GM23338 (cell line): ENCODE results near the gene ATP10A. TPM values are rescaled to one million over a fixed set of nuclear protein-coding genes. Genes with fewer than 3 reads are reported as not detected.

ENCODE experiments used
- ATAC-seq: fragments of 200-7000 bp; cut with Tn5 transposase; 3 replicates; pipeline ENCODE4 v1.9.1; 2020
- DNase-seq: peaks from one replicate; pipeline ENCODE4 v3.0.0-alpha.2; 2015; ENCODE audit warnings: low spot score
- H2AFZ ChIP-seq: fragments of 200-600 bp; sonication (generic); 2 replicates; pipeline ENCODE4 v1.8.0; 2016; ENCODE audit warnings: antibody characterized with exemption, mild to moderate bottlenecking, moderate library complexity
- H3F3A ChIP-seq: fragments of 200-600 bp; sonication (generic); replicated peaks from 2 replicates; pipeline ENCODE4 v1.8.0; 2017; ENCODE audit warnings: antibody characterized with exemption, mixed run types, low read depth
- H3K27ac ChIP-seq: fragments of 200-600 bp; sonication (generic); 2 replicates; pipeline ENCODE4 v1.6.1; 2016; ENCODE audit warnings: low read depth
- H3K27me3 ChIP-seq: fragments of 200-600 bp; sonication (generic); 2 replicates; pipeline ENCODE4 v1.8.0; 2016; ENCODE audit warnings: mild to moderate bottlenecking, mixed run types, moderate library complexity; ENCODE audit not compliant: insufficient read depth
- H3K36me3 ChIP-seq: fragments of 200-600 bp; sonication (generic); 2 replicates; pipeline ENCODE4 v1.8.0; 2016; ENCODE audit warnings: mild to moderate bottlenecking; ENCODE audit not compliant: insufficient read depth
- H3K4me1 ChIP-seq: fragments of 200-600 bp; sonication (generic); 2 replicates; pipeline ENCODE4 v1.8.0; 2016; ENCODE audit warnings: mild to moderate bottlenecking, moderate library complexity; ENCODE audit not compliant: insufficient read depth
- H3K4me2 ChIP-seq: fragments of 200-600 bp; sonication (generic); 2 replicates; pipeline ENCODE4 v1.7.1; 2017; ENCODE audit warnings: mixed run types
- H3K4me3 ChIP-seq: fragments of 200-600 bp; sonication (generic); 2 replicates; pipeline ENCODE4 v1.6.1; 2016; ENCODE audit warnings: mixed run types
- H3K79me2 ChIP-seq: fragments of 200-600 bp; sonication (generic); replicated peaks from 2 replicates; pipeline ENCODE4 v1.8.0; 2017; ENCODE audit warnings: mild to moderate bottlenecking; ENCODE audit not compliant: insufficient read depth
- H3K9me2 ChIP-seq: fragments of 200-600 bp; sonication (generic); 2 replicates; pipeline ENCODE4 v1.8.0; 2017; ENCODE audit not compliant: insufficient read depth
- H4K20me1 ChIP-seq: fragments of 200-600 bp; sonication (generic); replicated peaks from 2 replicates; pipeline ENCODE4 v1.8.0; 2017; ENCODE audit warnings: mild to moderate bottlenecking; ENCODE audit not compliant: insufficient read depth
- H3K27ac Mint-ChIP-seq: 2 replicates; pipeline ENCODE4 v1.8.0; 2020; ENCODE audit warnings: inconsistent platforms, mild to moderate bottlenecking, moderate library complexity, mixed read lengths
- H3K27me3 Mint-ChIP-seq: 3 replicates; pipeline ENCODE4 v1.8.0; 2022; ENCODE audit warnings: low read depth, mild to moderate bottlenecking, moderate library complexity, mixed read lengths, inconsistent platforms; ENCODE audit not compliant: insufficient read depth, poor library complexity
- H3K36me3 Mint-ChIP-seq: 3 replicates; pipeline ENCODE4 v1.8.0; 2021; ENCODE audit warnings: low read depth, mild to moderate bottlenecking, inconsistent platforms, moderate library complexity, mixed read lengths
- H3K4me1 Mint-ChIP-seq: 3 replicates; pipeline ENCODE4 v1.8.0; 2020; ENCODE audit warnings: mild to moderate bottlenecking, inconsistent platforms, mixed read lengths
- H3K4me3 Mint-ChIP-seq: 3 replicates; pipeline ENCODE4 v1.8.0; 2021; ENCODE audit warnings: moderate library complexity, mild to moderate bottlenecking, inconsistent platforms, mixed read lengths
- H3K9me3 Mint-ChIP-seq: 3 replicates; pipeline ENCODE4 v1.8.0; 2020; ENCODE audit warnings: moderate library complexity, mild to moderate bottlenecking, inconsistent platforms, mixed read lengths
- CREB1 ChIP-seq: fragments of 250-450 bp; sonication (Bioruptor Pico); IDR thresholded peaks from 2 replicates; pipeline ENCODE4 v1.5.0; 2020; ENCODE audit warnings: low read depth, mild to moderate bottlenecking, moderate library complexity
- ETS1 ChIP-seq: IDR thresholded peaks from 2 replicates; pipeline ENCODE4 v1.6.1; 2016; ENCODE audit warnings: antibody characterized with exemption
- EZH2phosphoT487 ChIP-seq: fragments of 200-600 bp; sonication (generic); IDR thresholded peaks from one replicate; pipeline ENCODE4 v1.8.1; 2018; ENCODE audit warnings: antibody characterized with exemption; ENCODE audit not compliant: unreplicated experiment
- NANOG ChIP-seq: IDR thresholded peaks from 2 replicates; pipeline ENCODE4 v1.6.1; 2016; ENCODE audit warnings: antibody characterized with exemption, borderline replicate concordance
- POLR2AphosphoS5 ChIP-seq: IDR thresholded peaks from 2 replicates; pipeline ENCODE4 v1.6.1; 2016; ENCODE audit warnings: antibody characterized with exemption, low read depth
- REST ChIP-seq: IDR thresholded peaks from one replicate; pipeline ENCODE4 v1.6.1; 2018; ENCODE audit warnings: antibody characterized with exemption; ENCODE audit not compliant: unreplicated experiment
- STAT1 ChIP-seq: IDR thresholded peaks from one replicate; pipeline ENCODE4 v1.6.1; 2016; ENCODE audit warnings: antibody characterized with exemption; ENCODE audit not compliant: unreplicated experiment
- ZNF462 ChIP-seq: fragments of 250-450 bp; sonication (Bioruptor Pico); IDR thresholded peaks from 2 replicates; pipeline ENCODE4 v1.5.0; 2020; ENCODE audit warnings: mild to moderate bottlenecking, moderate library complexity
- polyA plus RNA-seq: library from polyadenylated mRNA; unstranded; fragments of >200 nt; fragmentation: Nextera tagmentation; extraction: Ambion mirVana; gene quantifications from 2 replicates; pipeline ENCODE4 v1.2.1, GENCODE V29; 2016
- total RNA-seq: library from RNA; depleted of rRNA; stranded (reverse); fragments of >200 nt; shearing (Covaris generic); gene quantifications from 2 replicates; pipeline ENCODE4 v1.2.3, GENCODE V29; 2014
- TF ChIP-seq, protein P1 (sequence below), 2 experiments: fragments of 200-600 bp in 1 of 2; sonication (generic) in 1 of 2; conservative IDR thresholded peaks; 2 replicates each; pipeline versions ENCODE4 v1.5.1 to v1.6.1; 2016 to 2017; ENCODE audit warnings: antibody characterized with exemption in 2 of 2, low read depth in 2 of 2, mild to moderate bottlenecking in 2 of 2, moderate library complexity in 1 of 2

The ATP10A gene
- total and polyA plus RNA-seq, 2 experiments from 2014 or later, result 0.36 to 5.6 TPM

DNA sequence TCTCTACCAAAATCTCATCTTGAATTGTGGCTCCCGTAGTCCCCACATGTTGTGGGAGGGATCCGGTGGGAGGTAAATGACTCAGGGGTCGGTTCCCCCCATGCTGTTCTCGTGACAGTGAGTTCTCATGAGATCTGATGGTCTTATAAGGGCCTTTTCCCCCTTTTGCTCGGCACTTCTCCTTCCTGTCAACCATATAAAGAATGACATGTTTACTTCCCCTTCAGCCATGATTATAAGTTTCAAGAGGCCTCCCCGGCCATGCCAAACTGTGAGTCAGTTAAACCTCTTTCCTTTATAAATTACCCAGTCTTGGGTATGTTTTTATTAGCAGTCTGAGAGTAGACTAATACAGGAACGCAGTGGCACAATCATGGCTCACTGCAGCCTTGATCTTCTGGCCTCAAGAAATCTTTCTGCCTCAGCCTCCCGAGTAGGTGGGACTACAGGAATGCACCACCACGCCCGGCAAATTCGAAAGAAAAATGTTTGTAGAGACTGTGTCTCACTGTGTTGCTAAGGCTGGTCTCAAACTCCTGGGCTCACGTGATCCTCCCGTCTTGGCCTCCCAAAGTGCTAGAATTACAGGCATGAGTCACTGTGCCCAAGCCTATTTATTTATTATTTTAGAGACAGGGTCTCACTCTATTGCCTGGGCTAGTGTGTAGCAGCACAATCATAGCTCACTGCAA is 101.0 kb downstream of the ATP10A start (continued):
- TF ChIP-seq REST (no peak), ETS1 (no peak), EZH2phosphoT487 (no peak)

- ATAC-seq, result no peak
- Histone ChIP-seq H3K4me3 (no peak overlapping the region), H3F3A (no peaks in the 10 kb centered on the region), H2AFZ (no peak overlapping the region), H4K20me1 (no peaks in the 10 kb centered on the region), H3K4me1 (no peaks in the 10 kb centered on the region; the same call in 1 of the 2 replicates), H3K4me2 (no peak overlapping the region), H3K36me3 (no peaks in the 10 kb centered on the region), H3K9me2 (no peaks in the 10 kb centered on the region), H3K27me3 (no peaks in the 10 kb centered on the region), H3K27ac (no peak overlapping the region), H3K79me2 (no peaks in the 10 kb centered on the region)
- H3K27me3 Mint-ChIP-seq, result peaks cover 3% of the 10 kb centered on the region
- no peak for DNase-seq
- H3K4me1 Mint-ChIP-seq, result peaks cover 6% of the 10 kb centered on the region
- no peaks in the 10 kb centered on the region for H3K36me3 Mint-ChIP-seq
- H3K9me3 Mint-ChIP-seq, result no peaks in the 10 kb centered on the region
- no peak overlapping the region for H3K4me3 Mint-ChIP-seq
- no peak overlapping the region for H3K27ac Mint-ChIP-seq
- TF ChIP-seq CREB1 (no peak), POLR2AphosphoS5 (no peak), ZNF462 (no peak), EZH2phosphoT487 (no peak), NANOG (no peak), STAT1 (no peak)
- TF ChIP-seq, protein P1, sequence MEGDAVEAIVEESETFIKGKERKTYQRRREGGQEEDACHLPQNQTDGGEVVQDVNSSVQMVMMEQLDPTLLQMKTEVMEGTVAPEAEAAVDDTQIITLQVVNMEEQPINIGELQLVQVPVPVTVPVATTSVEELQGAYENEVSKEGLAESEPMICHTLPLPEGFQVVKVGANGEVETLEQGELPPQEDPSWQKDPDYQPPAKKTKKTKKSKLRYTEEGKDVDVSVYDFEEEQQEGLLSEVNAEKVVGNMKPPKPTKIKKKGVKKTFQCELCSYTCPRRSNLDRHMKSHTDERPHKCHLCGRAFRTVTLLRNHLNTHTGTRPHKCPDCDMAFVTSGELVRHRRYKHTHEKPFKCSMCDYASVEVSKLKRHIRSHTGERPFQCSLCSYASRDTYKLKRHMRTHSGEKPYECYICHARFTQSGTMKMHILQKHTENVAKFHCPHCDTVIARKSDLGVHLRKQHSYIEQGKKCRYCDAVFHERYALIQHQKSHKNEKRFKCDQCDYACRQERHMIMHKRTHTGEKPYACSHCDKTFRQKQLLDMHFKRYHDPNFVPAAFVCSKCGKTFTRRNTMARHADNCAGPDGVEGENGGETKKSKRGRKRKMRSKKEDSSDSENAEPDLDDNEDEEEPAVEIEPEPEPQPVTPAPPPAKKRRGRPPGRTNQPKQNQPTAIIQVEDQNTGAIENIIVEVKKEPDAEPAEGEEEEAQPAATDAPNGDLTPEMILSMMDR (conservative IDR thresholded peaks at IDR 0.05; ENCODE audit: low read depth in 2 of 2), result no peak
Observed at GRCh38 chr15:25759421-25759820, 103.7 kb downstream of the ATP10A start.
